Measurements from ENCODE around the gene HOATZ. TPM values are rescaled to one million over a fixed set of nuclear protein-coding genes. Genes with fewer than 3 reads are reported as not detected.

HOATZ gene
- polyA plus RNA-seq, 1 experiment, result not detected

DNA sequence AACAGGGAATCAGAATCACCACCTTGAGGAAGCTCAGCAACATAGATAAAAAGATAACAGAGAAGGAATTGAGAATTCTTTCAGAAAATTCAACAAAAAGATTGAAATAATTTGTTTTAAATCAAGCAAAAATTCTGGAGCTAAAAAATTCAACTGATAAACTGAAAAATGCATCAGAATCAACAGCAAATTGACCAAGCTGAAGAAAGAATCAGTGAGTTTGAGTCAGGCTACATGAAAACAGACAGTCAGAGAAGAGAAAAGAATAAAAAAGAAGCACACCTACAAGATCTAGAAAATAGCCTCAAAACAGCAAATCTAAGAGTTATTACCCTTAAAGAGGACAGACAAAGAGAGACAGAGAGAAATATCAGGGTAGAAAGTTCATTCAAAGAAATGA lies 31.1 kb upstream of the HOATZ start:
- Histone ChIP-seq H3K36me3 (ENCODE audit: control insufficient read depth, insufficient read depth, low read length) (no peaks in the 10 kb centered on the region), H3K4me3 (ENCODE audit: low read depth, low read length) (no peak overlapping the region), H3K27me3 (ENCODE audit: control insufficient read depth, insufficient read depth, low read length) (no peaks in the 10 kb centered on the region)
- no peak for DNase-seq (ENCODE audit: low read depth)
- TF ChIP-seq CTCF (IDR thresholded peaks at IDR 0.05; ENCODE audit: insufficient read depth, low read depth, low read length), result no peak
- POLR2A ChIA-PET, result no interaction called here
- CTCF ChIA-PET, result interaction anchor here (1.2 kb wide), 1 partner anchor 16 kb away, joined by 3 read pairs; no protein-coding TSS in a partner anchor

DNA sequence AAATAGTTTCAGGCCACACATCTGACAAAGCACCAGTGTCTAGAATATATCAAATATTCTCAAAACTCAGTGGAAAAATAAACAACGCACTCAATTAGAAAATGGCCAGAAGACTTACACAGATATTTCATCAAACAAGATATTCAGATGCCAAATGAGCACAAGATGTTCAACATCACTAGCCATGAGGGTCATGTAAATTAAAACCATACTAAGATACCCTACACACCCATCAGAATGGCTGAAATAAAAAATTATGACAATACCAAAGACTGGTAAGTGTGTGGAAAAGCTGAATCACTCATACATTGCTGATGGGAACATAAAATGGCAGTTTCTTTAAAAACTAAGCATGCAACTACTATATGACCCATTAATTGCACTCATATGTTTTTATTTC lies 24.1 kb upstream of the HOATZ start:
- POLR2A ChIA-PET, result no interaction called here
- CTCF ChIA-PET, result interaction anchor here (0.6 kb wide), 1 partner anchor 16 kb away, joined by 4 read pairs; no protein-coding TSS in a partner anchor
- Histone ChIP-seq H3K4me3 (ENCODE audit: low read depth, low read length) (no peak overlapping the region), H3K36me3 (ENCODE audit: control insufficient read depth, insufficient read depth, low read length) (no peaks in the 10 kb centered on the region), H3K27me3 (ENCODE audit: control insufficient read depth, insufficient read depth, low read length) (no peaks in the 10 kb centered on the region)
- no peak for DNase-seq (ENCODE audit: low read depth)
- TF ChIP-seq CTCF (IDR thresholded peaks at IDR 0.05; ENCODE audit: insufficient read depth, low read depth, low read length), result no peak

- Histone ChIP-seq H3K4me3 (ENCODE audit: low read depth, low read length) (no peak overlapping the region), H3K36me3 (ENCODE audit: control insufficient read depth, insufficient read depth, low read length) (no peaks in the 10 kb centered on the region), H3K27me3 (ENCODE audit: control insufficient read depth, insufficient read depth, low read length) (no peaks in the 10 kb centered on the region)
- POLR2A ChIA-PET, result no interaction called here
- no peak for DNase-seq (ENCODE audit: low read depth)
- TF ChIP-seq CTCF (IDR thresholded peaks at IDR 0.05; ENCODE audit: insufficient read depth, low read depth, low read length), result no peak
- CTCF ChIA-PET, result interaction anchor here (1.2 kb wide), 1 partner anchor 38 kb away, joined by 3 read pairs; no protein-coding TSS in a partner anchor
These were observed 20.5 kb upstream of the HOATZ start for GRCh38 chr11:111494040-111494439.

DNA sequence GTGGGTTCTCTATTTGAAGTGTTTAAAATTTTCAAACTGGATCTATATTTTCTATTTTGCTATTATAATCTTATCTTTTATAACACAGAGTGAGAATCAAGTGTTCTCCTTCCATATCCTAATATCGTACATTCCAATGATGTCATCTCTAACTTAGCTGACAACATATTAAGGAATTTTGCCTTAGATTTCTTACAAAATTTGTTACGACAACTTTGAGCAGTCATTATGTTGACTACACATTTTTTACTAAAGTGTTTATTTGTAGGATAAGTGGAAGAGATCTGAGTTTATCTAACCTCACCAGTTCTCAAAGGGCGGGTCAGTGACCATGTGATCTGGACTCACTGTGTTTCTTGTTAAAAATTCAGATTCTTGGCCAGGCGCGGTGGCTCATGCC lies 15.1 kb upstream of the HOATZ start:
- ChIA-PET POLR2A (no interaction called here), CTCF (no interaction called here)
- Histone ChIP-seq H3K36me3 (ENCODE audit: control insufficient read depth, insufficient read depth, low read length) (no peaks in the 10 kb centered on the region), H3K27me3 (ENCODE audit: control insufficient read depth, insufficient read depth, low read length) (no peaks in the 10 kb centered on the region), H3K4me3 (ENCODE audit: low read depth, low read length) (no peak overlapping the region)
- no peak for DNase-seq (ENCODE audit: low read depth)
- no peak for TF ChIP-seq CTCF (IDR thresholded peaks at IDR 0.05; ENCODE audit: insufficient read depth, low read depth, low read length)

DNA sequence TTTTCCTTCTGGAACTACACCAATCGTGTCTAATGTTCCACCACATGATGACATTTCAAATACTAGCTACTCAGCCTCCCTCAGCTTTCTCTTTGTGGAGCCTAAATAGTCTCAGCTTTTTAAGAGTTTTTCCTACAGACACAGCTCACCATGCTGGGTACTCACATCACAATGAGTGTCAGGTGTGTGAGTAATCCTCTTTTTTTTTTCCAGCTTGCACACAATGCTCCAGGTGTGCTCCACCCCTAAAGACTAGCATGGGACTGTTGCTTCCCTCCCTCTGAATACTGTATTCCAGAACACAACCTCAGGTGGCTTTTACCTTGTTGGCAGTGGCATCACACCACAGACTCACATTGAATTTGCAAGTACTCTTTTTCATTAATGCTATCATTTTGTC lies 14.1 kb upstream of the HOATZ start:
- ChIA-PET CTCF (interaction anchor here (0.7 kb wide), 1 partner anchor 45 kb away, joined by 3 read pairs; no protein-coding TSS in a partner anchor), POLR2A (no interaction called here)
- no peak for DNase-seq (ENCODE audit: low read depth)
- no peak for TF ChIP-seq CTCF (IDR thresholded peaks at IDR 0.05; ENCODE audit: insufficient read depth, low read depth, low read length)
- H3K36me3 ChIP-seq (ENCODE audit: control insufficient read depth, insufficient read depth, low read length), result no peaks in the 10 kb centered on the region
- H3K4me3 ChIP-seq (ENCODE audit: low read depth, low read length), result no peak overlapping the region
- H3K27me3 ChIP-seq (ENCODE audit: control insufficient read depth, insufficient read depth, low read length), result no peaks in the 10 kb centered on the region

All from BJ (cell line).